HG02571 (cell line): Measurements from ENCODE around the gene RPS2.
"Not testable (repeated sequence)": the region's sequence is repeated elsewhere in the genome, so short reads cannot be mapped to it uniquely, and the experiment has no call there.

ENCODE experiments used
- ATAC-seq: cut with Tn5 transposase; IDR thresholded peaks from one replicate; pipeline ENCODE4 v1.9.1; 2021; ENCODE audit warnings: mild to moderate bottlenecking, moderate library complexity; ENCODE audit not compliant: unreplicated experiment

The RPS2 gene

DNA sequence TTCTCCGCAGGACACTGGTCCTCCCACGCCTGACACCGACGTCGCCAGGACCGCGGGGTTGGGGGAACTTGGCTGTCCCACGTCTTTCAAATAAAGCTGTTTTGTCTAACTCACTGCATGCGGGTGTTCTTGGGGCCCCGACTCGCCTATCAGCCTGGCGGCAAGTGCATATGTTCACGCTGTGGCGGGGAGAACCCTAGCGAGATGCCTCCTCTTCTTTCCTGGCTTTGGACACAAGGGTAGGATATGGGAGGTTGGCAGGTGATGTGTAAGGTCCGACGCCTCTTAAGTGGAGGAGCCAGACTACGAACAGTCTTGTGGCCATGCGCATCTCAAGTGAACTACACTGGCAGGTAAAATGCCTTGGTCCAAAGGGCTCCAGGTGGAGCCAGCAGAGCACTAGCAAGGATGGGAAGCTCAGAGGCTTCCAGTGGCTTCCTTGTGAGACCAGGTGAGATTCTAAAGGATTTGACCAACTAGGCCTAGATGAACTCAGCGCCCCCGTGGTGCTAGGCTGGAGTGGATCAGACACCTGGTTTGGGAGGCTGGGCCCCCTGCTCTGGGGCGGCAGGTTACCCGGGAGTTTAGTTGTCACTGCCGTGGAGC is 873 bp upstream of the RPS2 start:
- ATAC-seq, result no peak

DNA sequence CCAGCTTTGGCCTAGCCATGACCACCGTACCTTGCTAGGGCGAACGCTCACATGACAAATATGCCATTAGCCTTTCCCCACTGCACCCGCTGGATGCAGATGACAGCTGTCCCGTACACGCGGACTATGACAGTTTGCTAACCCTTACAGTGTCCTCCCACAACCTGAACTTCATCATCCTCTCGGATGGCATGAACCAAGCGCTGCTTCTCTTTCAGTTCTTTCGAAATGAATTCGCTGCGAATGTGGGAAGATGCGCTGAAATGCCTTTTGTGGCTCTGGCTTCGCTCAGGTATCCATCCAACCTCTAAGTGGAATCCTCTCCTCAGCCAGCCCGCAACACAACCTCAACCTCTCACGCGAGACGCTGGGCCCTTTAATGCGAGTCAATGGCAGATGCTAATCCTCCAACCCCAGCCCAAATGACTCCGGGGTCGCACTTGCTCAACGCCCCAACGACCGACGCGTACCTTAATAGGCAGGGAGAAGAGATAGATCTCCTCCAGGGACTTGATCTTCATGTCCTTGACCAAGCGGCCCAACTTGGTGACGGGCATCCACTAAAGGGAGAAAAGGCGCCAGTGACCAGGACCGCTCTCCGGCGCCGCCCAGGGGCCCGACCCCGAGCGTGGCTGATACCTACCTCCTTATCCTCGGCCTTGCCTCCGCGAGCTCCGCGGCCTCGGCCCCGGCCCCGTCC is 670 bp downstream of the RPS2 start:
- ATAC-seq, result peak; percentile 19

DNA sequence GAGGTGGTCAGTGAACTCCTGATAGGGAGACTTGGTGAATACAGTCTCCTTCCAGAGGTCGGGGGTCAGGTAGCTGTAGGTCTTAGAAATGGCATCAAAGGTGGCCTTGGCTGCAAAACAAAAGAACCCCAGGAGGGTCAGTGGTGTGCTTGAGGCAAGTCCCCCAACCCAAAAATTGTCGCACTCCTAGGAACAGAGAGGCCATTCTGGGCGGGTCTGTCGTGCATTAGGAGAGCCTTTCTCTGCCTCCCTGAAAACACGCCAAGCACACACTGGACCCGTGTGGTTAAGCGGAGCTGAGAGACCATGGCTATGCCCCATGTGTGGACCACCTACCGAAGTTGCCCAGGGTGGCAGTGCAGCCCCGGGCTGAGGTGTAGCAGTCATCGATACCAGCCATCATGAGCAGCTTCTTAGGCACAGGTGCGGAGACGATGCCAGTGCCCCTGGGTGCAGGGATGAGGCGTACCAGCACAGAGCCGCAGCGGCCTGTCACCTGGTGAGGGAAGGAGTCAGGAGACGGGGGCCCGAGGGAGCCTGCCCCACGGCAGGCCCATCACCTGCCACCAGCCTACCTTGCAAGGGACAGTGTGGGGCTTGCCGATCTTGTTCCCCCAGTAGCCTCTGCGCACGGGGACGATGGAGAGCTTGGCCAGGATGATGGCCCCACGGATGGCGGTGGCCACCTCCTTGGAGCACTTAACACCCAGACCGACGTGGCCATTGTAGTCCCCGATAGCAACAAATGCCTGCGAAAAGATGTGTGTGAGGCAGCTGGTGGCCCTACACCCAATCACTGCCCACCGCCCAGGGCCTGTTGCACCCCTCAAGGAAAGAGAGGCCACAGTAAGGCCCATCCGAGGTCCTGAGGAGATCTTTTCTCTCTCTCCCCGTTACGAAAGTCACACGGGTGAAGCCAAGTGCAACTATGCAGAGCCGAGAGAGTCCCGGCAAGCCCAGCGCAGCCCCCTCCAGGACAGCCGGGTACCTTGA is 2.2 kb downstream of the RPS2 start:
- ATAC-seq, result not testable (repeated sequence)

DNA sequence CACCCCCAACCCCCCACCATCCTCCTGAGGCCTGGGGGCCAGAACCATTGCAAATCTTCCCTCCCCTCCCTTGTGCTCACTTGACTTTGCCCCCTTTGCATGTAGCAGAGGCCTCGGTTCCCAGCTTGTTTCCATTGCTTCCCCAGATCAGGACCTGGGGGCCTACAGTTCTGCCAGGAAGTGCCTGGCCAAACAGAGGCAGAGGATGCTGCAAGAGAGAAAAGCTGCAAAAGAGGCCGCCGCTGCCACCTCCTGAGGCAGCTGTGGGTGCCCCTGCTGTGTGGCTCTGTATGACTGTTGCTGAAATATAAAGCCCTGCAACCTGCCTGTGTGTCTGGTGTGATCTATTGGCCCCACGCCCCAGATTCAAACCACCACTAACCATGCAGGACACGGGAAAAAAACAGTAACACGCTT is 3.0 kb downstream of the RPS2 start:
- no peak for ATAC-seq

DNA sequence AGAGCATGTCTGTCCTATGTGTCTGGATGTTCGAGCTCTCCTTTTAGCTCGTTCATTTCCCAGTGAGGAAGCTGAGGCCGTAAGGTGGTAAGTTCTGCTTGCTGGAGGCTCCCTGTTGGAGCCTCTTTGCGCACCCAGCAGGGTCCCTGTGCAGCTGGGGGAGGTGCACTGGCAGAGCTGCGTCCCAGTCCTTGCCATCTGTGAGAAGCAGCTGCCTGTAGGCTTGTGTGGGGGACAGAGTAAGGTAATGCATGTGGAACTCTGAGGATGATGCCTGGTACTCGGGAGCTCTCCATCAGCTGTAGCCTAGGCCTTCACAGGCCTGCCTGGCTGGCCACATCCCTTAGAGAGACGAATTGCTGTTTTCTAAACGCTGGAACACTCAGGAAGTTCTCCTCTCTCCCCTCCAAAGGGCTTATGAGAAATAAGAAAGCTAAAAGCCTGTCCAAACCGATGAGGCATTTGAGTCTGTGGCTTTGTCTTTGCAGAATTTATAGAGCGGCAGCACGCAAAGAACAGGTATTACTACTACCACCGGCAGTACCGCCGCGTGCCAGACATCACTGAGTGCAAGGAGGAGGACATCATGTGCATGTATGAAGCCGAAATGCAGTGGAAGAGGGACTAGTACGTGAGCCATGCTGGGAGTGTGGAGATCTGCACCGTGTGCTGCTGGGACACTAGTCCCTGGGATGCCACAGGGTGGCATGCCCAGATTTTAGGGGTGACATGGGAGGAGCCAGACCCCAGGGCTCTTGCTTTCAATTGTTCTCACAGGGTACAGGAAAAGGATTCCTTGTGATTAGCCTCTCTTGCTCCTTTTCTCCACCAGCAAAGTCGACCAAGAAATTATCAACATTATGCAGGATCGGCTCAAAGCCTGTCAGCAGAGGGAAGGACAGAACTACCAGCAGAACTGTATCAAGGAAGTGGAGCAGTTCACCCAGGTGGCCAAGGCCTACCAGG is 3.7 kb downstream of the RPS2 start:
- ATAC-seq, result no peak

DNA sequence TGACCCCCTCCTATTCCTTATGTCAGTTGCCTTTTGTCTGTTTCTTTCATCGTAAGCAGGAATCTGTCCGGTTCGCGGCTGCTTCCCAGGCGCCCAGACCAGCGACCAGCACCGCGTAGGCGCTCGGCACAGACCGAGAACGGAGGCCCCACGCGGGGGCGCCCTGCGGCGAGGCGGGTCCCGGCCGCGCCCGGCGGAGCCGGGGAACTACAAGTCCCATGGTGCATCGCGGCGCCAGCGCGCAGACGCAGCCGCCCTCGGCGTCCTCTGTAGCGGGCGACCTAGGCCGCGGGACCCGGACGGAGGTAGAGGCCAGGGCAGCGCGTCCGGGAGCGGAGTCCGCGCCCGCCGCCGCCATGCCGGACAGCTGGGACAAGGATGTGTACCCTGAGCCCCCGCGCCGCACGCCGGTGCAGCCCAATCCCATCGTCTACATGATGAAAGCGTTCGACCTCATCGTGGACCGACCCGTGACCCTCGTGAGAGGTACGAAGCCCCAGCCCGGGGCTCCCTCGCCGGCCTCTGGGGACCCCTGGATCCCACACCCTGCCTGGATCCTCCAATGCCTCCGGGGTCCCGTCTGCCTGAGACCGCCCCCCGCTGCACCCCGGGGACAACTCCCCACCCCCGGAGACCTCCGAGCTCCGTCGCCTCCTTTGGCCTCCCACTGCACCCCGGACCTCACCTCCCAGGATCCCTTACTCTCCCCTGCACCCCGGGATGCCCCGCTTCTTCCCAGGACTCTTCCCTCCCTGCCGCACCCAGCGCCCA is 5.2 kb downstream of the RPS2 start, which contains the start of gene NDUFB10:
TSS of gene NDUFB10 (plus strand) at position 270 of the 771 bp plus-strand sequence. CDS start at position 357, 87 bp downstream.
- ATAC-seq, result peak; percentile 59

DNA sequence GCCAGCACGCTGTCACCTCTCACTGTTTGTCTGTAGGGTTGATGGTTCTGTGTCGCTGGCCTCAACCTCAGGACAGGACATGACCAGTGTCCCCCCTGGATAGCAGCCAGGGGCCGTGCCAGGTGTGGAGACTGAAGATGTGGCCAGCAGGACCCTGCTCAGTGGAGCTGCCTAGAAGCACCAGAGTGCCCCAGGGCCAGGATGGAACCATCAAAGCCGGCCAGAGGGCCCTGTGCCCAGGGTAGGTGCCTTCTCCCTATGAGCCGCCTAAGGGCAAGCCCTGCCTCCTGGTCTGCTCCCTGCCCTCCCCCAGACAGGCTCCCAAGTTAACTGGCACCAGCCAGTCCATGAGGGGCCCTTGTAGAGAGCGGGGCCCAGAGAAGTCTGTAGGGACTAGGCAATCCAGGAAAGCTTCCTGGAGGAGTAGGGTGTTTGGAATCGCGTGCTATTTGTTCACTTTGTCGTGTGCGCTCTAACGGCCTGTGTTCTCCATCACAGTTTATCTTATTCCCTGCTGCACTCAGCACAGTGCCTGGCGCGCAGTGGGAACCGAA is 5.8 kb downstream of the RPS2 start:
- ATAC-seq, result no peak

DNA sequence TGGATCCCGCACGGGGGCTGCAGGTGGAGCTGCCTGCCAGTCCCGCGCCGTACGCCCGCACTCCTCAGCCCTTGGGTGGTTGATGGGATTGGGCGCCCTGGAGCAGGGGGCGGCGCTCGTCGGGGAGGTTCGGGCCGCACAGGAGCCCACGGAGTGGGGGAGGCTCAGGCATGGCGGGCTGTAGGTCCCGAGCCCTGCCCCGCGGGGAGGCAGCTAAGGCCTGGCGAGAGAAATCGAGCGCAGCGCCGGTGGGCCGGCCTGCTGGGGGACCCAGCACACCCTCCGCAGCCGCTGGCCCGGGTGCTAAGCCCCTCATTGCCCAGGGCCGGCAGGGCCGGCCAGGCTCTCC is 6.5 kb downstream of the RPS2 start:
- ATAC-seq, result not testable (repeated sequence)

DNA sequence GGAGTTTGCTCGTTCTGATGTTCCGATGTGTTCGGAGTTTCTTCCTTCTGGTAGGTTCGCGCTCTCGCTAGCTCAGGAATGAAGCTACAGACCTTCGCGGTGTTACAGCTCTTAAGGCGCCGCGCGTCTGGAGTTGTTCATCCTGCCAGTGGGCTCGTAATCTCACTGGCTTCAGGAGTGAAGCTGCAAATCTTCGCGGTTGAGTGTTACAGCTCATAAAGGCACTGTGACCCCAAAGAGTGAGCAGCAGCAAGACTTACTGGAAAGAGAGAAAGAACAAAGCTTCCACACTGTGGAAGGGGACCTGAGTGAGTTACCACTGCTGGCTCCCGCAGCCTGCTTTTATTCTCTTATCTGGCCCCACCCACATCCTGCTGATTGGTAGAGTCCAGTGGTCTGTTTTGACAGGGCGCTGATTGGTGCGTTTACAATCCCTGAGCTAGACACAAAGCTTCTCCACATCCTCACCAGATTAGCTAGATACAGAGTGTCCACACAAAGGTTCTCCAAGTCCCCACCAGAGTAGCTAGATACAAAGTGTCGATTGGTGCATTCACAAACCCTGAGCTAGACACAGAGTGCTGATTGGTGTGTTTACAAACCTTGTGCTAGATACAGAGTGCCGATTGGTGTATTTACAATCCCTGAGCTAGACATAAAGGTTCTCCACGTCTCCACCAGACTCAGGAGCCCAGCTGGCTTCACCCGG is 7.0 kb downstream of the RPS2 start:
- ATAC-seq, result not testable (repeated sequence)

DNA sequence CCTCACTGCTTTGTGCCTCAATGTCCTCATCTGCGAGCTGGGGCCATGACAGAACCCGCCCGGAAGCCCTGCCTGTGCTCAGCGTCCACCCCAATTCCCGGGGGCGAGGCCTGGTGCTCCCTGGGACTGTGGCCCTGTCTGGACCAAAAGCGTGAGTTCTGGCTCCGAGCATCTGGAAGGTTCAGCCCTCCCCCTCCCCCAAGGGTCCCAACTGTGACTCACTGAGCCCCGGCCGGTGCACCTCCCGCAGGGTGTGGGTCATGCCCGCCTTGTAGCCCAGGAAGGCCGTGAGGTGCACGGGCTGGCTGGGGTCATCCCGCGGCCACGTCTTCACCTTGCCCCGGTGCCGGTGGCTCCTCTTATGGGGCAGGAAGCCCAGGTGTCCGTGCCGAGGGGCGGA is 10.9 kb downstream of the RPS2 start:
- ATAC-seq, result no peak

DNA sequence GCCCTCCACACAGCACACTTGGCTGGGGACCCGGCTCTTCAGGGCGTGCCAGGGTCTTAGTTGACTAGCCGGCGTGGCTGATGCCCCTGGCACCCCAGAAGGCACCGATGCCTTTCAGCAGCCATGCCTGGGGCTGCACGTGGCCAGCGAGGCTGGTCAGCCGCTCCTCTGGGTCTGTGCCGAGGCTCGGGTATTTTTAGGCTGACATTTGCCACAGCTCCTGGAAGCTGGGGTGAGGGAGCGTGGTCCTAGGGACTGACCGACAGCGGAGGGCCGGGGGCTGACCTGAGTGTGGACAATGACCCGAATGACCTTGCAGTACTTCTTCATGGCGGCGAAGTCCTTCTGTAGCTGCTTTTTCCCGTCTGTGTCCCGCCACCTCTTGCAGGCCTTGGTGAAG is 14.1 kb downstream of the RPS2 start:
- ATAC-seq, result no peak

DNA sequence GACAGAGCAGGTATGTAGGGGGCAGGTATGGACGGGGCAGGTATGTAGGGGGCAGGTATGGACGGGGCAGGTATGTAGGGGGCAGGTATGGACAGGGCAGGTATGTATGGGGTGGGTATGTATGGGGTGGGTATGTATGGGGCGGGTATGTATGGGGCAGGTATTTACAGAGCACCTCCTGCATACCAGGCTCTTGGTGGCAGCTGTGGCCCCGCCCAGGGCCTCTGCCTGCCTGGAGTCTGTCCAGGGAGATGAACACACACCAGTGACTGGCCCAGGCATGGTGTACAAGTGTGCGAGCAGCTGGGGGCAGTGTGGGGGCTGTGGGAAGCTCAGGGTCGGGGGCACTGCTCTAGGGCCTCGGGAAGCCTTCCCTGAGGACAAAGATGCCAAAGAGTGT is 14.6 kb downstream of the RPS2 start:
- no peak for ATAC-seq

DNA sequence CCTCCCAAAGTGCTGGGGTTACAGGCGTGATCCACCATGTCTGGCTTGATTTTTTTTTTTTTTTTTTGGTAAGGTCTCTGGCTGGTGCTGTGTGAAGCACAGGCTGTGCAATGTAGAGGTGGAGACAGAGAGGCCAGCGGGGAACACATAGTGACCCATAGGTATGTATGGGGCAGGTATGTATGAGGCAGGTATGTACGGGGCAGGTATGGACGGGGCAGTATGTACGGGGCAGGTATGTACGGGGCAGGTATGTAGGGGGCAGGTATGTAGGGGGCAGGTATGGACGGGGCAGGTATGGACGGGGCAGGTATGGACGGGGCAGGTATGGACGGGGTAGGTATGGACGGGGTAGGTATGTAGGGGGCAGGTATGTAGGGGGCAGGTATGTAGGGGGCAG is 15.1 kb downstream of the RPS2 start:
- ATAC-seq, result no peak

DNA sequence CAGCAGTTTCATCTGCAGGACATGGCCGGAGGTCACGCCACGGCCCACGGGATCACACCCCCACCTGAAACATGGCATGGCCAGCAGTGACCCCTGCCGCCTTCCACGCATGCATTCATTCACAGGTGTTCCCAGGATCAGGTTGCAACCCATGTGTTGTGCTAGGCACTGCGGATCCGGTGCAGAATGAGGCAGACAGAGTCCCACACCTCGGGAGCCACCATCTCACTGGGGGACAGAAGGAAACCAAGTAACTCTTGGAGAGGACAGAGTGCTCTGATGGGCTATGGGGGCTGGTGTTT is 17.3 kb downstream of the RPS2 start:
- no peak for ATAC-seq

DNA sequence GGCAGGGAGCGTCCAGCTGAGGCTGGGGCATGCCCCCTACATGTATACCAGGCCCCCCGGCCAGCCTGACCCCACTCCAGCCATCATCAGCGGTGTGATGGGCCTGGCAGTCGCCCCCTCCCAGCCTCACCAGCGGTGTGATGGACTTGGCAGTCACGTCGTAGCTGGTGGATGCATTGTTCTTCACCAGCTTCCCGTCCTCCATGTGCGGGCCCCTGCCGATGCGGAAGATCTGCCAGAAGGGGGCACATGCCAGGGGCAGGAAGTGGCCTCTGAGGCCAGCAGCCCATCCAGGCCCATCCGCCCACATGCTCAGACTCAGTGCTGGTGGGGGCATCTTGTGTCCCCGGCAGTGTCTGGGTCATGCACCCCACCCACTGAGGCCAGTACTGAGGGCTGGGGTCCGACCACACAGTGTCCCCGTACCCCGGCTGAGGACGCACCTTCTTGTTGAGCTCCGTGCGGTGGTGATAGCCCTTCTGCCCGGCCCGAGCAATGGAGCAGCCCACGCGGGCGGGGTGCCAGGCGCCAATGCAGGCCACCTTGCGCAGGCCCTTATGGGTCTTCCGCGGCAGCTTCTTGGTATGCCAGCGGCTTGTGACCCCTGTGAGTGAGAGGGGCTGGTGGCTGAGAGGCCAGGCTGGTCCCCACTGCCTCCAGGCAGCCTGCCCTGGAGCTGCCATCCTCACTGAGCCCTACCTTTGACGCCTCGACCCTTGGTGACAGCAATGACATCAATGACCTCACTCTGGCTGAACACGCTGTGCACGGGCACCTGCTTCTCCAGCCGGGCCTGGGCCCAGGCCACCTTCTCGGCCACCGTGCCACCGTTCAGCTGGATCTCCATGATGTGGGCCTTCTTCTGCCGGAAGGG is 17.9 kb downstream of the RPS2 start:
- no peak for ATAC-seq

DNA sequence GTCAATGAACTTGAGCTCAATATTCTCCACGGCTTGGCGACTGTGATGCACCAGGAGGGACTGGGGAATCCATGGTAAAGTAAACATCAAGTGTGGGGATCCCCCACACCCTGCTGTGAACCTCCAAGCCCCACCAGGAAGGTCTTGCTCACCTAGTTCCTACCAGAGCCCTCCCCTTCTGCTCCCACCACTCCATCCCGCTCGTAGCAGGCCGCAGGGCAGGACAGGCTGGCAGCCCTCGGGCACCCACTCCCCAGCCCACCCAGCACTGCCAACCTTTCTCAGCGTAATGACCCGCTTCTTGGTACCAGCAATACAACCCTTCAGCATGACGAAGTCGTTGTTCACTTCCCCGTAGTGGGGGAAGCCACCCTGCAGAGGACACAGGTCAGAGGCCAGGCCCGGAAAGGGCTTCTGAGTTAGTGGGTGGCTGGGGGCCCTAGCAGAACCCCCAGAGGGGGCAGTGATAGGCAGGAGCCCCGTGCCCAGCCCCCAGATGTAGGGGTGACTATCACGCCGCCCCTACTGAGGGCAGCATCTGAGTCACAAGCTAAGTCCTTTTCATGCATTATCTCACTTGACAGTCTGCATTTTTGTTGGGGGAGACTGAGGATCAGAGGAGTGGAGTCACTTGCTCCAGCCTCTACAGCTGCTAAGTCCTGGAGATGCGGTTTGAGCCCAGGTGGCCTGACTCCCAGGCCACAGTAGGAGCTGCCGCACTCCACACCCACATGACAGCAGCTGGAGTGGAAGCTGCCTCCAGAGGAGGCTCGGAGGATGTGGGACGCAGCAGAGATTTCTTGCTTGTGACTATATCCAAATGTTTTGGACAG is 18.9 kb downstream of the RPS2 start:
- no peak for ATAC-seq

DNA sequence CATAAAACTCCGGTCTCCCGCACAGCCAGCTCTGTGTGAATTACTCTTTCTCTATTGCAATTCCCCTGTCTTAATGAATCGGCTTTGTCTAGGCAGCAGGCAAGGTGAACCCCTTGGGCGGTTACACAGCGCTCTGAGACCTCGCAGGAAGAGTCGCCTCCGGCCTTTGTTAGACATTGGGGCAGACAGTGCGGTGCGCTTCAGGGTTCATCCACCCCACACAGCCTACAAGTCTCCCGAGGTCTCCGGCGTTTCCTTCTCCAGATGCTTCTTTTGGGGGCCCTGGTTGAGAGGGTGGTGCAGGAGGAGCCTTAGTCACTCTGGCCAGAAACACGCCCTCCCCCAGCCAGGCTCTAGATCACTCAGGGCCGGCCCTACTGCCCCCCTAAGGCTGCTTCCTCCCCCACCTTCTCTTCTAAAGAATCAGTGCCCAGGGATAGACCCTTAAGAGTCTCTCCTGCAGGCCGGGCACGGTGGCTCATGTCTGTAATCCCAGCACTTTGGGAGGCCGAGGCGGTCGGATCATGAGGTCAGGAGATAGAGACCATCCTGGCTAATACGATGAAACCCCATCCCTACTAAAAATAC is 19.9 kb downstream of the RPS2 start:
- no peak for ATAC-seq
